ENCODE data around the gene COL9A3.

Gene COL9A3

GRCh38 chr20:62860924-62861691, 44.3 kb downstream of the COL9A3 start:
- no peak overlapping the region for H2AFZ ChIP-seq (ENCODE audit: low read length)
- H3K4me2 ChIP-seq (ENCODE audit: low read depth, low read length, poor library complexity, severe bottlenecking) = peak overlapping the region; percentile 77

GRCh38 chr20:62861726-62862336, 45.0 kb downstream of the COL9A3 start, which contains the start of gene TCFL5:
TSS of gene TCFL5 (minus strand) at chr20:62861822. CDS start at chr20:62861670, 152 bp downstream.
- H3K9ac ChIP-seq (ENCODE audit: low read depth, low read length, poor library complexity, severe bottlenecking) = peak within 1 kb of the TSS; percentile 80
- H4K20me1 ChIP-seq (ENCODE audit: insufficient read depth, low read length, poor library complexity, severe bottlenecking) = peaks cover 6% of the 10 kb centered on the region
- no peaks in the 10 kb centered on the region for H3F3A ChIP-seq (ENCODE audit: low read depth)
- H3K9me2 ChIP-seq (replicated peaks; ENCODE audit: low read depth, low read length) = no peaks in the 10 kb centered on the region
- peaks cover 38% of the 10 kb centered on the region for H3K79me2 ChIP-seq (ENCODE audit: insufficient read depth, low read length)
- H3K4me2 ChIP-seq (ENCODE audit: low read depth, low read length, poor library complexity, severe bottlenecking) = peak within 1 kb of the TSS; percentile 77
- no peaks in the 10 kb centered on the region for H3K9me3 ChIP-seq (ENCODE audit: insufficient read depth, low read depth, low read length)
- TF ChIP-seq CTCF (conservative IDR thresholded peaks at IDR 0.05; ENCODE audit: low read length) (no peak), EZH2phosphoT487 (IDR thresholded peaks at IDR 0.05; ENCODE audit: borderline replicate concordance) (no peak)
- H3K27me3 ChIP-seq (ENCODE audit: insufficient read depth, low read length, poor library complexity, severe bottlenecking) = no peaks in the 10 kb centered on the region
- H3K4me3 ChIP-seq (ENCODE audit: low read length, poor library complexity, severe bottlenecking) = peak within 1 kb of the TSS; percentile 77
- H2AFZ ChIP-seq (ENCODE audit: low read length) = no peak within 1 kb of the TSS
- H3K4me1 ChIP-seq (ENCODE audit: insufficient read depth, low read length, poor library complexity, severe bottlenecking) = peaks cover 19% of the 10 kb centered on the region
- H3K36me3 ChIP-seq (ENCODE audit: insufficient read depth, low read length) = peaks cover 4% of the 10 kb centered on the region; the same call in 1 of the 2 replicates

More at GRCh38 chr20:62860924-62861691, 44.3 kb downstream of the COL9A3 start:
- Histone ChIP-seq H3K36me3 (ENCODE audit: insufficient read depth, low read length) (peaks cover 6% of the 10 kb centered on the region; the same call in 1 of the 2 replicates), H3K9ac (ENCODE audit: low read depth, low read length, poor library complexity, severe bottlenecking) (peak overlapping the region; percentile 80), H4K20me1 (ENCODE audit: insufficient read depth, low read length, poor library complexity, severe bottlenecking) (peaks cover 6% of the 10 kb centered on the region), H3K79me2 (ENCODE audit: insufficient read depth, low read length) (peaks cover 41% of the 10 kb centered on the region), H3F3A (ENCODE audit: low read depth) (no peaks in the 10 kb centered on the region), H3K9me2 (replicated peaks; ENCODE audit: low read depth, low read length) (no peaks in the 10 kb centered on the region), H3K9me3 (ENCODE audit: insufficient read depth, low read depth, low read length) (no peaks in the 10 kb centered on the region), H3K4me3 (ENCODE audit: low read length, poor library complexity, severe bottlenecking) (peak overlapping the region; percentile 77), H3K27me3 (ENCODE audit: insufficient read depth, low read length, poor library complexity, severe bottlenecking) (no peaks in the 10 kb centered on the region), H3K4me1 (ENCODE audit: insufficient read depth, low read length, poor library complexity, severe bottlenecking) (peaks cover 19% of the 10 kb centered on the region)
- TF ChIP-seq CTCF (conservative IDR thresholded peaks at IDR 0.05; ENCODE audit: low read length) = no peak
- TF ChIP-seq EZH2phosphoT487 (IDR thresholded peaks at IDR 0.05; ENCODE audit: borderline replicate concordance) = no peak

- Histone ChIP-seq H3K9me2 (replicated peaks; ENCODE audit: low read depth, low read length) (no peaks in the 10 kb centered on the region), H3F3A (ENCODE audit: low read depth) (no peaks in the 10 kb centered on the region), H2AFZ (ENCODE audit: low read length) (no peak overlapping the region), H3K4me3 (ENCODE audit: low read length, poor library complexity, severe bottlenecking) (no peak overlapping the region), H3K9me3 (ENCODE audit: insufficient read depth, low read depth, low read length) (no peaks in the 10 kb centered on the region), H3K4me1 (ENCODE audit: insufficient read depth, low read length, poor library complexity, severe bottlenecking) (peaks cover 5% of the 10 kb centered on the region), H3K79me2 (ENCODE audit: insufficient read depth, low read length) (peaks cover 16% of the 10 kb centered on the region), H3K9ac (ENCODE audit: low read depth, low read length, poor library complexity, severe bottlenecking) (no peak overlapping the region), H3K27me3 (ENCODE audit: insufficient read depth, low read length, poor library complexity, severe bottlenecking) (no peaks in the 10 kb centered on the region), H4K20me1 (ENCODE audit: insufficient read depth, low read length, poor library complexity, severe bottlenecking) (peaks cover 6% of the 10 kb centered on the region), H3K36me3 (ENCODE audit: insufficient read depth, low read length) (no peaks in the 10 kb centered on the region), H3K4me2 (ENCODE audit: low read depth, low read length, poor library complexity, severe bottlenecking) (no peak overlapping the region)
- no peak for TF ChIP-seq CTCF (conservative IDR thresholded peaks at IDR 0.05; ENCODE audit: low read length)
- TF ChIP-seq EZH2phosphoT487 (IDR thresholded peaks at IDR 0.05; ENCODE audit: borderline replicate concordance) = no peak
Measured at GRCh38 chr20:62864207-62864606, 47.4 kb downstream of the COL9A3 start.

Measured in Loucy (cell line).